GM18868 (cell line): ENCODE data around the gene NBPF19.
"Not testable (repeated sequence)": the region's sequence is repeated elsewhere in the genome, so short reads cannot be mapped to it uniquely, and the experiment has no call there.

ENCODE experiments used
- ATAC-seq: cut with Tn5 transposase; IDR thresholded peaks from one replicate; pipeline ENCODE4 v1.9.1; 2021; ENCODE audit warnings: mild to moderate bottlenecking, moderate library complexity; ENCODE audit not compliant: unreplicated experiment

NBPF19 gene

GRCh38 chr1:149474745-149475144 lies at the start of gene NBPF19:
Gene NBPF19, plus strand, starts transcription at chr1:149475045. Its CDS starts 888 bp downstream, at chr1:149475933.
- ATAC-seq = not testable (repeated sequence)

- ATAC-seq = not testable (repeated sequence)
Observed at GRCh38 chr1:149428317-149428716, 46.5 kb upstream of the NBPF19 start.

- ATAC-seq = not testable (repeated sequence)
Observed at GRCh38 chr1:149445451-149445850, 29.4 kb upstream of the NBPF19 start.

GRCh38 chr1:149452196-149452595 lies 22.6 kb upstream of the NBPF19 start:
- ATAC-seq = not testable (repeated sequence)

GRCh38 chr1:149452652-149453051 lies 22.2 kb upstream of the NBPF19 start:
- ATAC-seq = not testable (repeated sequence)

- ATAC-seq = not testable (repeated sequence)
Observed at GRCh38 chr1:149558350-149558825, 83.5 kb downstream of the NBPF19 start.

GRCh38 chr1:149561806-149562205 lies 87.0 kb downstream of the NBPF19 start:
- not testable (repeated sequence) for ATAC-seq

GRCh38 chr1:149565485-149565884 lies 90.6 kb downstream of the NBPF19 start:
- ATAC-seq = not testable (repeated sequence)

- not testable (repeated sequence) for ATAC-seq
Observed at GRCh38 chr1:149572763-149573162, 97.9 kb downstream of the NBPF19 start.

- ATAC-seq = not testable (repeated sequence)
Observed at GRCh38 chr1:149585592-149585991, 110.7 kb downstream of the NBPF19 start.
